Adrenal gland (tissue), 12 donors: ENCODE measurements around the gene ZNF396. TPM values are rescaled to one million over a fixed set of nuclear protein-coding genes. Genes with fewer than 3 reads are reported as not detected.

Source experiments
- DNase-seq, 7 donors: peaks; one replicate each; pipeline ENCODE4 v3.0.0-alpha.2; 2019 to 2020
- H3K27ac ChIP-seq, 5 donors: fragments of 200-600 bp; sonication (generic) in 4 of 5; 1 replicate in 3 of 5; 2 replicates in 2 of 5; pipeline versions ENCODE4 v1.5.1 to v1.8.0; 2016 to 2020; ENCODE audit warnings: mild to moderate bottlenecking in 1 of 5
- H3K27me3 ChIP-seq: fragments of 200-600 bp; 2 replicates; pipeline ENCODE4 v1.8.0; 2021
- H3K36me3 ChIP-seq, 2 donors: fragments of 200-600 bp; replicated peaks in 1 of 2; 1 replicate in 1 of 2; 2 replicates in 1 of 2; pipeline versions ENCODE4 v1.5.1 to v1.8.0; 2018 to 2022
- H3K4me1 ChIP-seq, 2 donors: fragments of 200-600 bp; replicated peaks in 1 of 2; 1 replicate in 1 of 2; 2 replicates in 1 of 2; pipeline versions ENCODE4 v1.5.1 to v1.8.0; 2018 to 2021
- H3K4me3 ChIP-seq, 4 donors: fragments of 200-600 bp; sonication (generic) in 3 of 4; one replicate each; pipeline ENCODE4 v1.5.1; 2016 to 2018
- H3K9me3 ChIP-seq, 3 donors: fragments of 200-600 bp; sonication (generic) in 1 of 3; replicated peaks in 1 of 3; 1 replicate in 2 of 3; 2 replicates in 1 of 3; pipeline versions ENCODE4 v1.5.1 to v1.8.0; 2016 to 2021
- POLR2A ChIP-seq, 2 donors: fragments of 450-650 bp; IDR thresholded peaks; one replicate each; pipeline ENCODE4 v1.6.1; 2017; ENCODE audit warnings: antibody characterized with exemption in 2 of 2, mild to moderate bottlenecking in 2 of 2, moderate library complexity in 1 of 2
- WGBS, 4 donors: extraction: QIAGEN DNeasy Blood & Tissue Kit in 2 of 4; methylation state at CpG; one replicate each; pipeline versions ENCODE4 v1.1.5 to v1.1.7; 2013 to 2017; 5-methylcytosine and 5-hydroxymethylcytosine counted together
- intact Hi-C, 2 donors: fragments of 100-400 bp; cut with DNase I; formaldehyde crosslinking; loops; one replicate each; pipeline versions ENCODE4 v1.14.1 to v1.15.0; 2022 to 2023
- polyA plus RNA-seq, 3 donors: library from polyadenylated mRNA; stranded (reverse); fragments of 200-250 nt in 2 of 3; fragments of 350-450 nt in 1 of 3; fragmentation: Illumina TruSeq in 1 of 3; extraction: RNeasy Lipid Tissue Mini Kit (QIAGEN cat#74804) in 1 of 3; gene quantifications; one replicate each; pipeline ENCODE4 v1.2.3, GENCODE V29; 2013 to 2014
- total RNA-seq, 9 donors: library from RNA; depleted of rRNA in 4 of 9; stranded (reverse); fragments of >200 nt in 4 of 9; fragments of 120-200 nt in 1 of 9; fragmentation: NEBNext Ultra II Directional in 1 of 9; extraction: Animal tissue kit (Norgen Biotek cat#: 25700) in 1 of 9; gene quantifications; one replicate each; pipeline versions ENCODE4 v1.1.0 to v1.2.4, GENCODE V29; 2013 to 2023
- TF ChIP-seq, protein P1 (sequence below), 6 experiments: fragments of 450-650 bp in 4 of 6; fragments of 200-600 bp in 2 of 6; sonication (generic) in 1 of 6; IDR thresholded peaks; 1 replicate in 5 of 6; 2 replicates in 1 of 6; pipeline versions ENCODE4 v1.5.1 to v1.8.0; 2016 to 2021; ENCODE audit warnings: antibody characterized with exemption in 6 of 6, mild to moderate bottlenecking in 2 of 6, moderate library complexity in 1 of 6
- donor health status: healthy with polysubstance abuse.
- donor health status: Bipolar disorder and iron deficiency.
- donor health status: DM: yes; HTN: yes; CAD: no.
- donor health status: DM: no; HTN: no; CAD: no.
- donor health status: DM: no; HTN: no; CAD: no.
- donor health status: DM: yes; HTN: yes; CAD: no.

Gene ZNF396
- total and polyA plus RNA-seq, 12 donors, result 0.61 to 9.9 (median 3.7) TPM

DNA sequence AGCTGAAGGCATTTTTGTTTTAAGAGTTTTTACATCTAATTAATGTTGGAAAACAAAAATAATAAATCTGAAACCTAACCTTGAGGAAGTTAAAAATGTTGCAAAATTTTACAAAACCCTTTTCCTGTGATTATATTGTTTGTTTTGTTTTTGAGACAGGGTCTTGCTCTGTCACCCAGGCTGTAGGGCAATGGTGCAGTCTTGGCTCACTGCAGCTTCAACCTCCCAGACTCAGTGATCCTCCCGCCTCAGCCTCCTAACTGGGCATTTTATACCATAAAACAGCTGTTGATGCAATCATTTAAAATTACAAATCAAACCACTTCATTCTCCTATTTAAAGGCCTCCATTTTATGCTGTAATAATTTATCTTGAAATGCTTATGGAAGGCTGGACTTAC, 31.2 kb downstream of the ZNF396 start:
- Histone ChIP-seq H3K27me3 (no peaks in the 10 kb centered on the region), H3K4me1 (peaks cover 27 to 42% of the 10 kb centered on the region in 2 donors), H3K27ac (peak overlapping the region in 3 of 5 donors; percentile 97 to 99 (median 99)), H3K36me3 (no peaks in the 10 kb centered on the region), H3K4me3 (peak overlapping the region in 1 of 4 donors; percentile 7), H3K9me3 (no peaks in the 10 kb centered on the region)
- peak in 1 of 7 donors; percentile 22 for DNase-seq
- WGBS, 4 donors, result 79 to 92% (median 82%) methylated on average over 1 of the region's 1 CpG
- intact Hi-C loops, result loop anchor here in 1 of 2 donors (10.0 kb wide), 1 partner anchor 101 kb away; the partner anchor contains the start of gene ZNF397
- no peak for TF ChIP-seq POLR2A (IDR thresholded peaks at IDR 0.05)
- TF ChIP-seq, protein P1, sequence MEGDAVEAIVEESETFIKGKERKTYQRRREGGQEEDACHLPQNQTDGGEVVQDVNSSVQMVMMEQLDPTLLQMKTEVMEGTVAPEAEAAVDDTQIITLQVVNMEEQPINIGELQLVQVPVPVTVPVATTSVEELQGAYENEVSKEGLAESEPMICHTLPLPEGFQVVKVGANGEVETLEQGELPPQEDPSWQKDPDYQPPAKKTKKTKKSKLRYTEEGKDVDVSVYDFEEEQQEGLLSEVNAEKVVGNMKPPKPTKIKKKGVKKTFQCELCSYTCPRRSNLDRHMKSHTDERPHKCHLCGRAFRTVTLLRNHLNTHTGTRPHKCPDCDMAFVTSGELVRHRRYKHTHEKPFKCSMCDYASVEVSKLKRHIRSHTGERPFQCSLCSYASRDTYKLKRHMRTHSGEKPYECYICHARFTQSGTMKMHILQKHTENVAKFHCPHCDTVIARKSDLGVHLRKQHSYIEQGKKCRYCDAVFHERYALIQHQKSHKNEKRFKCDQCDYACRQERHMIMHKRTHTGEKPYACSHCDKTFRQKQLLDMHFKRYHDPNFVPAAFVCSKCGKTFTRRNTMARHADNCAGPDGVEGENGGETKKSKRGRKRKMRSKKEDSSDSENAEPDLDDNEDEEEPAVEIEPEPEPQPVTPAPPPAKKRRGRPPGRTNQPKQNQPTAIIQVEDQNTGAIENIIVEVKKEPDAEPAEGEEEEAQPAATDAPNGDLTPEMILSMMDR (IDR thresholded peaks at IDR 0.05), result no peak

DNA sequence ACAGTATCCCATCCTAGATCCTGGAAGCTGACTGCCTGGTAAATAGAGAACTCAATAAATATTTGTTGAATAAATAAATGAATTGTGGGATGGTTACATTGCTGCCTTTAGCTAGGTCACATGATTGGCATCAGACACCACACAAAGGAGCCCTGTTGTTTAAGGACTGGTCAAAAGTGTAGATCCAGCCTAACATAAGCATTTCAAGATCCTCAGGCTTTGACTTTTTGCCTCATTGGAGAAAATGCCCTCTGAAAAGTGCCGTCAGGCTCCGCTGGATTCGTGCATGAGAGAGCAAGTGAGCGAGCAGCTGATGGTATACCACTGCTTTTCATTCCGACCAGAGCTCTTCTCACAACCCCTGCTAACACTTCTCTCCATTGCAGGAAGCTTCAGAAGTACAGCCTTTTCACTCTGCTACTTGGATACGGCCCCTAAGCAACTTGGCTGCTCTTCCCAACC, 31.6 kb downstream of the ZNF396 start:
- H3K27me3 ChIP-seq, result no peaks in the 10 kb centered on the region
- H3K27ac ChIP-seq, result peak overlapping the region; percentile 49 to 99 (median 97)
- WGBS, 4 donors, result 21 to 26% (median 23%) methylated on average over 6 of the region's 6 CpGs
- intact Hi-C loops, result loop anchor here in 1 of 2 donors (10.0 kb wide), 1 partner anchor 101 kb away; the partner anchor contains the start of gene ZNF397
- peak in 1 of 2 donors; percentile 61 for TF ChIP-seq POLR2A (IDR thresholded peaks at IDR 0.05)
- TF ChIP-seq, protein P1 (IDR thresholded peaks at IDR 0.05), result no peak
- H3K4me3 ChIP-seq, result peak overlapping the region in 1 of 4 donors; percentile 7
- H3K9me3 ChIP-seq, result no peaks in the 10 kb centered on the region
- DNase-seq, result peak; percentile 34 to 76 (median 56)
- peaks cover 27 to 43% of the 10 kb centered on the region in 2 donors for H3K4me1 ChIP-seq
- H3K36me3 ChIP-seq, result no peaks in the 10 kb centered on the region

DNA sequence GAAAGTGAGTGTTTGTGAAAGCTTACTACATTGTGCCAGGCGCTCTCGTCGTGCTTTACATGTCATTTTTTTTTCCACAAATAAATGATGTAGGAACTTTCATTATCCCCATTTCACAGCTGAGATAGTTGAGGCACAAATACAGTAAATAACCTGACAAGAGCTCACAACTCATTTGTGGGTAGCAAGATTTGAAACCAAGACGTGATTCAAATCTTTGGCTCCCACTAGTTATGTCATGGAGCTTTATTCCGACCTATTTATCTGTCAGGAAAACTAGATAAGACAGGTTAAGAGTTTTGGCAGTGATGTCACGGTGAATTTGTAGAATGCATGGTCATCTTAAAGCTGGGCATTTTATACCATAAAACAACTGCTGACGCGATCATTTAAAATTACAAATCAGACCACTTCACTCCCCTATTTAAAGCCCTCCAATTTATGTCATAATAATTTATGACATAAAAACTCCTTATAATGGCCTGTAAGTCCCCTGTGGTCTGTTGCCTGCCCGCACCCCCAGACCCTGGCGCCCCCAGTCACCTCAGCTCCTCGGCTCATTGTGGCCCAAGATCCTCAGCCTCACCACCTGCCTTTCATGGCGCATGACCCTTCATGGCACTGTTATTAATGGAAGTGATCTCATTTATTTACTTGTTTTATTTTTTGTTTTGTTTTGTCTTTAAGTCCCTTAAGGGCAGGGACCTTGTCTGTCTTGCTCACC, 32.2 kb downstream of the ZNF396 start:
- intact Hi-C loops, result loop anchor here in 1 of 2 donors (10.0 kb wide), 1 partner anchor 100 kb away; the partner anchor contains the start of gene ZNF397
- peaks cover 27 to 49% of the 10 kb centered on the region in 2 donors for H3K4me1 ChIP-seq
- peak in 6 of 7 donors; percentile 35 to 47 (median 38) for DNase-seq

More for the DNA sequence above, 32.2 kb downstream of the ZNF396 start:
- H3K27me3 ChIP-seq, result no peaks in the 10 kb centered on the region
- H3K9me3 ChIP-seq, result no peaks in the 10 kb centered on the region
- H3K36me3 ChIP-seq, result peaks cover 0 to 5% of the 10 kb centered on the region in 2 donors
- peak overlapping the region in 2 of 4 donors; percentile 82 to 83 for H3K4me3 ChIP-seq
- H3K27ac ChIP-seq, result peak overlapping the region; percentile 84 to 99 (median 97)
- 40 to 47% (median 44%) methylated on average over 12 of the region's 12 CpGs for WGBS, 4 donors
- TF ChIP-seq, protein P1 (IDR thresholded peaks at IDR 0.05), result no peak
- no peak for TF ChIP-seq POLR2A (IDR thresholded peaks at IDR 0.05)
